Body of pancreas (tissue), 4 donors: Measurements from ENCODE around the gene NKAIN2. TPM values are rescaled to one million over a fixed set of nuclear protein-coding genes. Genes with fewer than 3 reads are reported as not detected.
"Not testable (repeated sequence)": the region's sequence is repeated elsewhere in the genome, so short reads cannot be mapped to it uniquely, and the experiment has no call there.

Source experiments
- ATAC-seq: fragments of 150-250 bp; one replicate; pipeline ENCODE4 v1.9.1; 2016
- DNase-seq, 4 donors: peaks; one replicate each; pipeline ENCODE4 v3.0.0-alpha.2; 2019
- H3K27ac ChIP-seq, 4 donors: fragments of 200-600 bp; sonication (generic); 1 replicate in 3 of 4; 2 replicates in 1 of 4; pipeline versions ENCODE4 v1.5.1 to v1.6.1; 2016 to 2019; ENCODE audit warnings: mild to moderate bottlenecking in 1 of 4, mixed read lengths in 1 of 4, moderate library complexity in 1 of 4
- H3K27me3 ChIP-seq, 2 donors: fragments of 200-600 bp; sonication (generic); one replicate each; pipeline ENCODE4 v1.6.0; 2016; ENCODE audit warnings: mild to moderate bottlenecking in 1 of 2
- H3K36me3 ChIP-seq, 2 donors: fragments of 200-600 bp; sonication (generic); replicated peaks in 1 of 2; 2 replicates each; pipeline ENCODE4 v1.5.1; 2016; ENCODE audit warnings: low read depth in 2 of 2; ENCODE audit not compliant: insufficient read depth in 1 of 2
- H3K4me1 ChIP-seq: fragments of 200-600 bp; sonication (generic); one replicate; pipeline ENCODE4 v1.6.0; 2016
- H3K4me3 ChIP-seq, 2 donors: fragments of 200-600 bp; sonication (generic); 1 replicate in 1 of 2; 2 replicates in 1 of 2; pipeline ENCODE4 v1.5.1; 2016 to 2019
- H3K9me3 ChIP-seq, 3 donors: fragments of 200-600 bp; sonication (generic); 1 replicate in 2 of 3; 2 replicates in 1 of 3; pipeline ENCODE4 v1.5.1; 2016
- CTCF ChIP-seq, 7 experiments: fragments of 450-650 bp in 4 of 7; fragments of 200-600 bp in 3 of 7; sonication (generic) in 3 of 7; IDR thresholded peaks; one replicate each; pipeline ENCODE4 v1.5.1; 2016 to 2019; ENCODE audit warnings: antibody characterized with exemption in 7 of 7
- POLR2A ChIP-seq, 3 donors: fragments of 450-650 bp; IDR thresholded peaks; one replicate each; pipeline ENCODE4 v1.6.1; 2016; ENCODE audit warnings: antibody characterized with exemption in 3 of 3, mild to moderate bottlenecking in 2 of 3
- WGBS, 2 donors: methylation state at CpG; one replicate each; pipeline ENCODE4 v1.1.5; 2017; 5-methylcytosine and 5-hydroxymethylcytosine counted together
- intact Hi-C: fragments of 100-400 bp; cut with DNase I; formaldehyde crosslinking; loops from one replicate; pipeline ENCODE4 v1.15.1; 2023
- total RNA-seq, 2 donors: library from RNA; depleted of rRNA; stranded (reverse); fragments of >200 nt; gene quantifications; one replicate each; pipeline ENCODE4 v1.1.0, GENCODE V29; 2016

NKAIN2 gene
- total RNA-seq, 2 donors from 2014 or later = not detected

DNA sequence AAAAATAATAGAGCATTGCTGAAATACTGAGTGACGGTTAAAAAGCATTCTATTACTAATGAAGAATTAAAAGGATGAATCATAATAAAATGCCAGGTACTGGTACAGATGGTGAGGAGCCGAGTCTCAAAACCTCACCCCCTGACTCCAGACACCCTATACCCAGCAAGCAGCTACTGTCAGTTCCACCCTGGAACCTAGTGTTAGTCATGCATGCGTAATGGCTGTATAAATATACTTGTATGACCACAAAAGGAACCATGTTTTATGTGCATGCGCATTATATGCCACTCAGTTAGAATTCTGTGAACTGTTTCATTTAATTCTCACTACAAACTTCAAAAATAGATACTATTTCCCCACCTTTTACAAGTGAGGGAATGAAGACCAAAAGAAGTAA, 589.9 kb downstream of the NKAIN2 start:
- DNase-seq = no peak
- intact Hi-C loops = no loop called here
- Histone ChIP-seq H3K27me3 (no peaks in the 10 kb centered on the region), H3K9me3 (no peaks in the 10 kb centered on the region), H3K36me3 (no peaks in the 10 kb centered on the region), H3K4me3 (no peak overlapping the region), H3K4me1 (no peaks in the 10 kb centered on the region), H3K27ac (no peak overlapping the region)
- no peak for ATAC-seq
- 64 to 73% methylated on average over 4 of the region's 4 CpGs for WGBS, 2 donors
- TF ChIP-seq CTCF (IDR thresholded peaks at IDR 0.05) = no peak
- no peak for TF ChIP-seq POLR2A (IDR thresholded peaks at IDR 0.05)

DNA sequence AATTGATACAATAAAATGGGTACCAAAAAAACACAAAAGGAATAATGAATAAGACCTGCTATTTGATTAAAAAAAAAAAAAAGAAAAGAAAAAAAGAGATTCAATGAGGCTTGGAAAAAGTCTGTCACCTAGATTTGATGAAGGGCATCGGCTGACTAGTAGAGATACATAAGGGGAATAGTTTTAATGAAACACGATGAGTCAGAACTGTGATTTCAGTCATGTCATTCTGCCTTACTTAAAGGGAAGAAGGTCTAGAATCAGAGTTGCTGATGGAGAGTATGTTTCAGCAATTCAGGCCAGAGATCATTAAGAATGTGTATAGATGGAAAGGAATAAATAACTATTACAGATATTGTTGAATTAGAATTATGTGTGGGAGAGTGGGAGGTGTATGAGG, 592.7 kb downstream of the NKAIN2 start:
- intact Hi-C loops = no loop called here
- 58 to 70% methylated on average over 2 of the region's 2 CpGs for WGBS, 2 donors
- Histone ChIP-seq H3K27ac (no peak overlapping the region), H3K4me3 (no peak overlapping the region), H3K27me3 (no peaks in the 10 kb centered on the region), H3K9me3 (no peaks in the 10 kb centered on the region), H3K4me1 (no peaks in the 10 kb centered on the region), H3K36me3 (no peaks in the 10 kb centered on the region)
- no peak for TF ChIP-seq POLR2A (IDR thresholded peaks at IDR 0.05)
- TF ChIP-seq CTCF (IDR thresholded peaks at IDR 0.05) = no peak
- ATAC-seq (no peak), DNase-seq (no peak)

GRCh38 chr6:124400261-124400999, 596.8 kb downstream of the NKAIN2 start:
- H3K4me1 ChIP-seq = no peaks in the 10 kb centered on the region
- WGBS, 2 donors = 40 to 49% methylated on average over 2 of the region's 2 CpGs
- intact Hi-C loops = no loop called here
- no peak for ATAC-seq
- H3K36me3 ChIP-seq = no peaks in the 10 kb centered on the region
- no peak overlapping the region for H3K27ac ChIP-seq
- no peak for TF ChIP-seq CTCF (IDR thresholded peaks at IDR 0.05)
- no peak for TF ChIP-seq POLR2A (IDR thresholded peaks at IDR 0.05)
- DNase-seq = no peak
- no peaks in the 10 kb centered on the region for H3K27me3 ChIP-seq
- no peaks in the 10 kb centered on the region for H3K9me3 ChIP-seq
- no peak overlapping the region for H3K4me3 ChIP-seq

DNA sequence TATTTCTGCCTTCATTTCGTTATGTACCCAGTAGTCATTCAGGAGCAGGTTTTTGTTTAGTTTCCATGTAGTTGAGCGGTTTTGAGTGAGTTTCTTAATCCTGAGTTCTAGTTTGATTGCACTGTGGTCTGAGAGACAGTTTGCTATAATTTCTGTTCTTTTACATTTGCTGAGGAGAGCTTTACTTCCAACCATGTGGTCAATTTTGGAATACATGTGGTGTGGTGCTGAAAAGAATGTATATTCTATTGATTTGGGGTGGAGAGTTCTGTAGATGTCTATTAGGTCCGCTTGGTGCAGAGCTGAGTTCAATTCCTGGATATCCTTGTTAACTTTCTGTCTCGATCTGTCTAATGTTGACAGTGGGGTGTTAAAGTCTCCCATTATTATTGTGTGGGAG, 606.8 kb downstream of the NKAIN2 start:
- H3K36me3 ChIP-seq, intact Hi-C loops, H3K4me3 ChIP-seq, H3K27ac ChIP-seq, H3K4me1 ChIP-seq, H3K27me3 ChIP-seq, H3K9me3 ChIP-seq, DNase-seq, ATAC-seq: not testable (repeated sequence)
- WGBS, 2 donors = 57 to 61% methylated on average over 4 of the region's 4 CpGs

GRCh38 chr6:124412657-124413056, 609.0 kb downstream of the NKAIN2 start:
- H3K4me1 ChIP-seq, DNase-seq, H3K4me3 ChIP-seq, H3K9me3 ChIP-seq, ATAC-seq, H3K27me3 ChIP-seq, H3K27ac ChIP-seq, H3K36me3 ChIP-seq, intact Hi-C loops: not testable (repeated sequence)
- 67 to 70% methylated on average over 4 to 10 of the region's 10 CpGs for WGBS, 2 donors
